A549 (cell line): Measurements from ENCODE around the gene SYNE2. TPM values are rescaled to one million over a fixed set of nuclear protein-coding genes. Genes with fewer than 3 reads are reported as not detected.

Source experiments
- ATAC-seq, 2 experiments: fragments of 200-7000 bp in 1 of 2; fragments of >200 bp in 1 of 2; cut with Nextera tagmentation in 1 of 2; cut with Tn5 transposase in 1 of 2; 3 replicates each; pipeline versions ENCODE4 v1.8.0 to v1.9.1; 2018 to 2020; ENCODE audit warnings: mild to moderate bottlenecking in 1 of 2, moderate library complexity in 1 of 2
- CTCF ChIA-PET: fragments of 300-600 bp; sonication (Branson Sonifier 250); formaldehyde crosslinking; extraction: SDS; loops from one replicate; lab custom pipeline; 2021; ENCODE audit warnings: antibody characterized with exemption, inconsistent platforms; lab: Yijun Ruan, JAX
- POLR2A ChIA-PET: fragments of 350-600 bp; formaldehyde crosslinking; extraction: SDS; loops from one replicate; lab custom pipeline; 2021; ENCODE audit warnings: antibody characterized with exemption, inconsistent platforms; lab: Yijun Ruan, JAX
- DNase-seq, 2 experiments: peaks; one replicate each; pipeline versions ENCODE4 v3.0.0 to v3.0.0-alpha.2; 2011 to 2016; ENCODE audit warnings: low read depth in 1 of 2, low spot score in 1 of 2
- FAIRE-seq: peaks from 2 replicates; lab custom pipeline; 2011; peaks lifted over from hg19 to GRCh38; lab: Jason Lieb, UNC
- H3K27ac ChIP-seq, 2 experiments: fragments of >200 bp; sonication (Bioruptor Twin); formaldehyde crosslinking; 3 replicates each; pipeline ENCODE4 v1.5.1; 2016 to 2017
- H3K4me1 ChIP-seq: fragments of >200 bp; sonication (Bioruptor Twin); formaldehyde crosslinking; 3 replicates; pipeline ENCODE4 v1.6.1; 2016
- H3K4me2 ChIP-seq: fragments of >200 bp; sonication (Bioruptor Twin); formaldehyde crosslinking; 3 replicates; pipeline ENCODE4 v1.6.1; 2016
- H3K4me3 ChIP-seq: fragments of >200 bp; sonication (Bioruptor Twin); formaldehyde crosslinking; 3 replicates; pipeline ENCODE4 v1.5.1; 2016
- H3K9me3 ChIP-seq: fragments of >200 bp; sonication (Bioruptor Twin); formaldehyde crosslinking; 3 replicates; pipeline ENCODE4 v1.6.1; 2016
- CBX8 ChIP-seq: fragments of 200-600 bp; sonication (generic); IDR thresholded peaks from 2 replicates; pipeline ENCODE4 v1.6.1; 2016
- EP300 ChIP-seq, 2 experiments: fragments of >200 bp; sonication (Bioruptor Twin); formaldehyde crosslinking; IDR thresholded peaks; 2 replicates in 1 of 2; 3 replicates in 1 of 2; pipeline ENCODE4 v1.6.1; 2016 to 2017
- ESRRA ChIP-seq: fragments of 150-350 bp; IDR thresholded peaks from 2 replicates; pipeline ENCODE4 v1.6.1; 2014; ENCODE audit warnings: mild to moderate bottlenecking, low read length, borderline replicate concordance
- FOSB ChIP-seq: fragments of 250-450 bp; sonication (Bioruptor Pico); IDR thresholded peaks from 2 replicates; pipeline ENCODE4 v1.5.0; 2020; ENCODE audit warnings: mild to moderate bottlenecking, moderate library complexity
- FOSL2 ChIP-seq, 2 experiments: fragments of 450-650 bp in 1 of 2; fragments of >200 bp in 1 of 2; sonication (Bioruptor Twin) in 1 of 2; formaldehyde crosslinking; IDR thresholded peaks; 2 replicates each; pipeline versions ENCODE4 v1.5.0 to v1.6.1; 2016 to 2020; ENCODE audit warnings: mild to moderate bottlenecking in 1 of 2, moderate library complexity in 1 of 2
- HDAC2 ChIP-seq: fragments of 200-600 bp; sonication (generic); IDR thresholded peaks from 2 replicates; pipeline ENCODE4 v1.6.1; 2016
- HOXB13 ChIP-seq: fragments of 250-450 bp; sonication (Bioruptor Pico); IDR thresholded peaks from 2 replicates; pipeline ENCODE4 v1.5.0; 2020; ENCODE audit warnings: low read depth, mild to moderate bottlenecking, moderate library complexity
- HOXB5 ChIP-seq: fragments of 250-450 bp; sonication (Bioruptor Pico); IDR thresholded peaks from 2 replicates; pipeline ENCODE4 v1.5.0; 2020; ENCODE audit warnings: mild to moderate bottlenecking, moderate library complexity
- JUNB ChIP-seq: fragments of >200 bp; sonication (Bioruptor Twin); formaldehyde crosslinking; IDR thresholded peaks from 2 replicates; pipeline ENCODE4 v1.6.1; 2016
- KDM1A ChIP-seq: fragments of 200-600 bp; sonication (generic); IDR thresholded peaks from 2 replicates; pipeline ENCODE4 v1.6.1; 2016; ENCODE audit warnings: low read depth, mild to moderate bottlenecking
- KDM5A ChIP-seq: fragments of 200-600 bp; sonication (generic); IDR thresholded peaks from 2 replicates; pipeline ENCODE4 v1.6.1; 2016; ENCODE audit warnings: antibody characterized with exemption, mild to moderate bottlenecking
- MAFK ChIP-seq: fragments of 450-650 bp; IDR thresholded peaks from 2 replicates; pipeline ENCODE4 v1.6.1; 2014; ENCODE audit not compliant: partially characterized antibody
- MYC ChIP-seq: IDR thresholded peaks from 2 replicates; pipeline ENCODE4 v1.6.1; 2012; ENCODE audit warnings: mild to moderate bottlenecking, inconsistent platforms, low read length, improper control_type of control experiment, borderline replicate concordance
- NFE2L2 ChIP-seq: fragments of 150-350 bp; conservative IDR thresholded peaks from 2 replicates; pipeline ENCODE4 v1.6.1; 2014; ENCODE audit warnings: low read length
- PBX3 ChIP-seq: IDR thresholded peaks from 2 replicates; pipeline ENCODE4 v1.6.1; 2012
- PHF8 ChIP-seq: fragments of 200-600 bp; sonication (generic); IDR thresholded peaks from 2 replicates; pipeline ENCODE4 v1.6.1; 2016; ENCODE audit warnings: low read depth, mild to moderate bottlenecking, antibody characterized with exemption, moderate library complexity, borderline replicate concordance
- POLR2A ChIP-seq: IDR thresholded peaks from 2 replicates; pipeline ENCODE4 v1.6.1; 2012; ENCODE audit warnings: mild to moderate bottlenecking, low read length
- REST ChIP-seq: fragments of 200-600 bp; sonication (generic); IDR thresholded peaks from 2 replicates; pipeline ENCODE4 v1.6.1; 2016; ENCODE audit warnings: antibody characterized with exemption, mild to moderate bottlenecking, moderate library complexity
- TFCP2L1 ChIP-seq: fragments of 250-450 bp; sonication (Bioruptor Pico); IDR thresholded peaks from 2 replicates; pipeline ENCODE4 v1.5.0; 2021; ENCODE audit warnings: mild to moderate bottlenecking
- ZFP36 ChIP-seq: fragments of 450-650 bp; IDR thresholded peaks from 2 replicates; pipeline ENCODE4 v1.6.1; 2014; ENCODE audit warnings: borderline replicate concordance; ENCODE audit not compliant: partially characterized antibody
- WGBS: methylation state at CpG from one replicate; pipeline ENCODE4 v1.1.6; 2017; ENCODE audit errors: missing lambda C conversion rate; 5-methylcytosine and 5-hydroxymethylcytosine counted together
- polyA plus RNA-seq, 4 experiments: library from polyadenylated mRNA; depleted of rRNA in 3 of 4; stranded (reverse); fragments of >200 nt; fragmentation: RNase III in 1 of 4; extraction: RNeasy Plus Mini Kit Qiagen cat#74134 plus additional on column Dnase treatment in 1 of 4; gene quantifications; 2 replicates in 3 of 4; 3 replicates in 1 of 4; pipeline ENCODE4 v1.2.3, GENCODE V29; 2011 to 2017
- TF ChIP-seq, protein P1 (sequence below): fragments of 250-450 bp; sonication (Bioruptor Pico); IDR thresholded peaks from 2 replicates; pipeline ENCODE4 v1.5.0; 2021; ENCODE audit warnings: mild to moderate bottlenecking, moderate library complexity, borderline replicate concordance
- TF ChIP-seq, protein P2 (sequence below): fragments of >200 bp; sonication (Bioruptor Twin); formaldehyde crosslinking; IDR thresholded peaks from 3 replicates; pipeline ENCODE4 v1.5.1; 2016
- TF ChIP-seq, protein P3 (sequence below): fragments of 450-650 bp; IDR thresholded peaks from 2 replicates; pipeline ENCODE4 v1.6.1; 2014; ENCODE audit warnings: antibody characterized with exemption

Gene SYNE2
- polyA plus RNA-seq, 2 of the 4 experiments (the other 2 are of a cell fraction) = 3.4 to 11.3 TPM

DNA sequence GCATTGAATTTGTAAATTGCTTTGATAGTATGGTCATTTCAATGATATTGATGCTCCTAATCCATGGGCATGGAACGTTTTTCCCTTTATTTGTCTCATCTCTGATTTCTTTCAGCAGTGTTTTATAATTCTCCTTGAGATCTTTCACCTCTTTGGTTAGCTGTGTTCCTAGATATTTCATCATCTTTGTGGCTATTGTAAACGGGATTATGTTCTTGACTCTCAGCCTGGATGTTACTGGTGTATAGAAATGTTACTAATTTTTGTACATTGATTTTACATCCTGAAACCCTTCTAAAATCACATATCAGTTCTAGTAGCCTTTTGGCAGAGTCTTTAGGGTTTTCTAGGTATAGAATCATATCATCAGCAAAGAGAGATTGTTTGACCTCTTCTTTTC lies 52.6 kb downstream of the SYNE2 start:
- POLR2A ChIA-PET = no interaction called here
- 56% methylated on average over 2 of the region's 2 CpGs for WGBS

GRCh38 chr14:63908667-63909264 lies 56.0 kb downstream of the SYNE2 start:
- POLR2A ChIA-PET = no interaction called here
- Histone ChIP-seq H3K4me3 (peak overlapping the region; percentile 14; the same call in 1 of the 3 replicates), H3K9me3 (no peaks in the 10 kb centered on the region), H3K27ac (peak overlapping the region; percentile 16 to 25; a peak in 1 of 6 replicates), H3K4me1 (peaks cover 10% of the 10 kb centered on the region; the same call in 2 of the 3 replicates), H3K4me2 (peak overlapping the region; percentile 66)
- CTCF ChIA-PET = interaction anchor here (1.1 to 1.3 kb wide), 2 partner anchors 102 to 395 kb away, joined by 3 read pairs; no protein-coding TSS in a partner anchor
- FAIRE-seq (peak; percentile 43), ATAC-seq (no peak), DNase-seq (no peak)
- WGBS = 68% methylated on average over 4 of the region's 4 CpGs
- TF ChIP-seq MAFK (no peak), PHF8 (no peak), FOSL2 (IDR thresholded peaks at IDR 0.05) (no peak), FOSL2 (CRISPR knock-in tag; IDR thresholded peaks at IDR 0.05) (no peak), ZFP36 (no peak), NFE2L2 (no peak), ESRRA (no peak), REST (no peak), MYC (no peak), JUNB (no peak), TFCP2L1 (no peak), HOXB5 (no peak), CBX8 (no peak), HDAC2 (no peak), POLR2A (no peak), HOXB13 (CRISPR knock-in tag) (no peak)
- TF ChIP-seq, protein P1, sequence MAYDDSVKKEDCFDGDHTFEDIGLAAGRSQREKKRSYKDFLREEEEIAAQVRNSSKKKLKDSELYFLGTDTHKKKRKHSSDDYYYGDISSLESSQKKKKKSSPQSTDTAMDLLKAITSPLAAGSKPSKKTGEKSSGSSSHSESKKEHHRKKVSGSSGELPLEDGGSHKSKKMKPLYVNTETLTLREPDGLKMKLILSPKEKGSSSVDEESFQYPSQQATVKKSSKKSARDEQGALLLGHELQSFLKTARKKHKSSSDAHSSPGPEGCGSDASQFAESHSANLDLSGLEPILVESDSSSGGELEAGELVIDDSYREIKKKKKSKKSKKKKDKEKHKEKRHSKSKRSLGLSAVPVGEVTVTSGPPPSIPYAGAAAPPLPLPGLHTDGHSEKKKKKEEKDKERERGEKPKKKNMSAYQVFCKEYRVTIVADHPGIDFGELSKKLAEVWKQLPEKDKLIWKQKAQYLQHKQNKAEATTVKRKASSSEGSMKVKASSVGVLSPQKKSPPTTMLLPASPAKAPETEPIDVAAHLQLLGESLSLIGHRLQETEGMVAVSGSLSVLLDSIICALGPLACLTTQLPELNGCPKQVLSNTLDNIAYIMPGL (CRISPR knock-in tag) = no peak
- TF ChIP-seq, protein P2, sequence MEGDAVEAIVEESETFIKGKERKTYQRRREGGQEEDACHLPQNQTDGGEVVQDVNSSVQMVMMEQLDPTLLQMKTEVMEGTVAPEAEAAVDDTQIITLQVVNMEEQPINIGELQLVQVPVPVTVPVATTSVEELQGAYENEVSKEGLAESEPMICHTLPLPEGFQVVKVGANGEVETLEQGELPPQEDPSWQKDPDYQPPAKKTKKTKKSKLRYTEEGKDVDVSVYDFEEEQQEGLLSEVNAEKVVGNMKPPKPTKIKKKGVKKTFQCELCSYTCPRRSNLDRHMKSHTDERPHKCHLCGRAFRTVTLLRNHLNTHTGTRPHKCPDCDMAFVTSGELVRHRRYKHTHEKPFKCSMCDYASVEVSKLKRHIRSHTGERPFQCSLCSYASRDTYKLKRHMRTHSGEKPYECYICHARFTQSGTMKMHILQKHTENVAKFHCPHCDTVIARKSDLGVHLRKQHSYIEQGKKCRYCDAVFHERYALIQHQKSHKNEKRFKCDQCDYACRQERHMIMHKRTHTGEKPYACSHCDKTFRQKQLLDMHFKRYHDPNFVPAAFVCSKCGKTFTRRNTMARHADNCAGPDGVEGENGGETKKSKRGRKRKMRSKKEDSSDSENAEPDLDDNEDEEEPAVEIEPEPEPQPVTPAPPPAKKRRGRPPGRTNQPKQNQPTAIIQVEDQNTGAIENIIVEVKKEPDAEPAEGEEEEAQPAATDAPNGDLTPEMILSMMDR = no peak

More for the DNA sequence above, 52.6 kb downstream of the SYNE2 start:
- TF ChIP-seq FOSB (CRISPR knock-in tag) (no peak), KDM5A (no peak), EP300 (IDR thresholded peaks at IDR 0.05) (no peak), JUNB (no peak), KDM1A (no peak), PHF8 (no peak), TFCP2L1 (no peak), PBX3 (no peak)
- TF ChIP-seq, protein P3, sequence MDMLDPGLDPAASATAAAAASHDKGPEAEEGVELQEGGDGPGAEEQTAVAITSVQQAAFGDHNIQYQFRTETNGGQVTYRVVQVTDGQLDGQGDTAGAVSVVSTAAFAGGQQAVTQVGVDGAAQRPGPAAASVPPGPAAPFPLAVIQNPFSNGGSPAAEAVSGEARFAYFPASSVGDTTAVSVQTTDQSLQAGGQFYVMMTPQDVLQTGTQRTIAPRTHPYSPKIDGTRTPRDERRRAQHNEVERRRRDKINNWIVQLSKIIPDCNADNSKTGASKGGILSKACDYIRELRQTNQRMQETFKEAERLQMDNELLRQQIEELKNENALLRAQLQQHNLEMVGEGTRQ = no peak
- TF ChIP-seq, protein P1 (CRISPR knock-in tag) = no peak
- FAIRE-seq (no peak), DNase-seq (no peak), ATAC-seq (no peak)
- H3K27ac ChIP-seq = no peak overlapping the region
- H3K4me2 ChIP-seq = no peak overlapping the region
- H3K9me3 ChIP-seq = no peaks in the 10 kb centered on the region
- no peak overlapping the region for H3K4me3 ChIP-seq
- peaks cover 10% of the 10 kb centered on the region; the same call in 2 of the 3 replicates for H3K4me1 ChIP-seq
- CTCF ChIA-PET = no interaction called here
